HG03469 (cell line): ENCODE data around the gene EPAS1.

ENCODE experiments used
- ATAC-seq: cut with Tn5 transposase; IDR thresholded peaks from one replicate; pipeline ENCODE4 v1.9.1; 2021; ENCODE audit warnings: mild to moderate bottlenecking, moderate library complexity, moderate number of reproducible peaks; ENCODE audit not compliant: unreplicated experiment

The EPAS1 gene

GRCh38 chr2:46318579-46319460, 21.6 kb downstream of the EPAS1 start:
- no peak for ATAC-seq

- ATAC-seq = no peak
Measured at GRCh38 chr2:46319711-46320110, 22.5 kb downstream of the EPAS1 start.

GRCh38 chr2:46320141-46320567, 22.9 kb downstream of the EPAS1 start:
- no peak for ATAC-seq

- no peak for ATAC-seq
Measured at GRCh38 chr2:46323730-46324129, 26.5 kb downstream of the EPAS1 start.

GRCh38 chr2:46325182-46325928, 28.1 kb downstream of the EPAS1 start:
- no peak for ATAC-seq

GRCh38 chr2:46326231-46326980, 29.2 kb downstream of the EPAS1 start:
- ATAC-seq = no peak

GRCh38 chr2:46327627-46328026, 30.4 kb downstream of the EPAS1 start:
- ATAC-seq = no peak

- ATAC-seq = no peak
Measured at GRCh38 chr2:46328291-46328690, 31.1 kb downstream of the EPAS1 start.

- ATAC-seq = no peak
Measured at GRCh38 chr2:46328829-46329228, 31.6 kb downstream of the EPAS1 start.

- ATAC-seq = no peak
Measured at GRCh38 chr2:46329340-46329739, 32.1 kb downstream of the EPAS1 start.

- no peak for ATAC-seq
Measured at GRCh38 chr2:46329803-46330775, 32.9 kb downstream of the EPAS1 start.

- no peak for ATAC-seq
Measured at GRCh38 chr2:46331109-46331766, 34.0 kb downstream of the EPAS1 start.

GRCh38 chr2:46332686-46333281, 35.6 kb downstream of the EPAS1 start:
- ATAC-seq = no peak

GRCh38 chr2:46333912-46334311, 36.7 kb downstream of the EPAS1 start:
- ATAC-seq = no peak

GRCh38 chr2:46334389-46335271, 37.4 kb downstream of the EPAS1 start:
- ATAC-seq = no peak

- ATAC-seq = no peak
Measured at GRCh38 chr2:46335391-46336282, 38.4 kb downstream of the EPAS1 start.

- ATAC-seq = no peak
Measured at GRCh38 chr2:46336283-46336959, 39.2 kb downstream of the EPAS1 start.
